Measurements from ENCODE around the gene AMOTL1.

Gene AMOTL1

GRCh38 chr11:94866936-94867795 lies 99.0 kb downstream of the AMOTL1 start:
- no peak overlapping the region for H3K9ac ChIP-seq (ENCODE audit: low read depth, low read length)
- H3K9me3 ChIP-seq (ENCODE audit: insufficient read depth, low read length, severe bottlenecking), result no peaks in the 10 kb centered on the region
- H3K4me3 ChIP-seq (ENCODE audit: low read depth in 1 of 2, low read length in 2 of 2), result no peak overlapping the region
- no peaks in the 10 kb centered on the region for H3K27me3 ChIP-seq (ENCODE audit: insufficient read depth, low read length, poor library complexity)
- ATAC-seq (ENCODE audit: insufficient read depth, low read depth) (no peak), DNase-seq (no peak)
- no peak for TF ChIP-seq EZH2 (IDR thresholded peaks at IDR 0.05; ENCODE audit: borderline replicate concordance, low read depth, low read length, severe bottlenecking)
- no peak for TF ChIP-seq CTCF (IDR thresholded peaks at IDR 0.05; ENCODE audit: borderline replicate concordance, extremely low read depth, low read length, poor library complexity, severe bottlenecking)
- H3K36me3 ChIP-seq (ENCODE audit: insufficient read depth, low read length), result no peaks in the 10 kb centered on the region
- H4K20me1 ChIP-seq (ENCODE audit: insufficient read depth, low read length), result no peaks in the 10 kb centered on the region
- no peaks in the 10 kb centered on the region for H3K4me1 ChIP-seq (ENCODE audit: insufficient read depth, low read length)
- H3K79me2 ChIP-seq (ENCODE audit: insufficient read depth, low read length), result no peaks in the 10 kb centered on the region
- no peak overlapping the region for H2AFZ ChIP-seq (ENCODE audit: low read depth, low read length)
- H3K4me2 ChIP-seq (ENCODE audit: insufficient read depth, low read length), result no peak overlapping the region
- no peak overlapping the region for H3K27ac ChIP-seq (ENCODE audit: low read length)

DNA sequence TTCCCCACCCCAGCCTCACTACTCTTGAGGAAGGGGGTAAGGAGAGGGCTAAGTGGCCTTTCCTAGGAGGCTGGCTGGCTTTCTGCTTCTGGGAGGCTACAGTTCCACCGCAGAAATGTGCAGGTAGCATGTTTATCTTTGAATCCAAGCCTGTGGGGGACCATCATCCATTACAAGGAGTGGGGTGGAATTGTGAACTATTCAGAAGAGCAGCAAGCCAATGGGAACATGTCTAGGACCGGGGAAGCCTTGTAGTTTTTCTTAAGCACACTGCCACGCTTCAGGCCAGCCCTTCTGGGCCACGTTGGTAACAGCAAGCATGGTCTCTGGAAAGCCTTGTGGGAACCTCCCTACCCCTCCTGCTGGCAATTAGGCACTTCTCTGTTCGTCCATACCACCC lies 100.3 kb downstream of the AMOTL1 start:
- TF ChIP-seq CTCF (IDR thresholded peaks at IDR 0.05; ENCODE audit: borderline replicate concordance, extremely low read depth, low read length, poor library complexity, severe bottlenecking), result no peak
- no peak for TF ChIP-seq EZH2 (IDR thresholded peaks at IDR 0.05; ENCODE audit: borderline replicate concordance, low read depth, low read length, severe bottlenecking)
- Histone ChIP-seq H3K4me1 (ENCODE audit: insufficient read depth, low read length) (no peaks in the 10 kb centered on the region), H3K9ac (ENCODE audit: low read depth, low read length) (no peak overlapping the region), H3K36me3 (ENCODE audit: insufficient read depth, low read length) (no peaks in the 10 kb centered on the region), H3K9me3 (ENCODE audit: insufficient read depth, low read length, severe bottlenecking) (no peaks in the 10 kb centered on the region), H3K79me2 (ENCODE audit: insufficient read depth, low read length) (no peaks in the 10 kb centered on the region), H3K27me3 (ENCODE audit: insufficient read depth, low read length, poor library complexity) (no peaks in the 10 kb centered on the region), H3K27ac (ENCODE audit: low read length) (no peak overlapping the region), H3K4me2 (ENCODE audit: insufficient read depth, low read length) (no peak overlapping the region), H2AFZ (ENCODE audit: low read depth, low read length) (no peak overlapping the region), H3K4me3 (ENCODE audit: low read depth in 1 of 2, low read length in 2 of 2) (no peak overlapping the region), H4K20me1 (ENCODE audit: insufficient read depth, low read length) (no peaks in the 10 kb centered on the region)
- ATAC-seq (ENCODE audit: insufficient read depth, low read depth) (no peak), DNase-seq (no peak)

- H3K79me2 ChIP-seq (ENCODE audit: insufficient read depth, low read length), result no peaks in the 10 kb centered on the region
- no peak overlapping the region for H3K4me3 ChIP-seq (ENCODE audit: low read depth in 1 of 2, low read length in 2 of 2)
- H3K9ac ChIP-seq (ENCODE audit: low read depth, low read length), result no peak overlapping the region
- no peaks in the 10 kb centered on the region for H3K4me1 ChIP-seq (ENCODE audit: insufficient read depth, low read length)
- TF ChIP-seq CTCF (IDR thresholded peaks at IDR 0.05; ENCODE audit: borderline replicate concordance, extremely low read depth, low read length, poor library complexity, severe bottlenecking), result no peak
- no peak overlapping the region for H2AFZ ChIP-seq (ENCODE audit: low read depth, low read length)
- H3K36me3 ChIP-seq (ENCODE audit: insufficient read depth, low read length), result no peaks in the 10 kb centered on the region
- no peak for ATAC-seq (ENCODE audit: insufficient read depth, low read depth)
- H3K27ac ChIP-seq (ENCODE audit: low read length), result no peak overlapping the region
- H3K27me3 ChIP-seq (ENCODE audit: insufficient read depth, low read length, poor library complexity), result no peaks in the 10 kb centered on the region
- no peak for DNase-seq
- H3K4me2 ChIP-seq (ENCODE audit: insufficient read depth, low read length), result no peak overlapping the region
- H3K9me3 ChIP-seq (ENCODE audit: insufficient read depth, low read length, severe bottlenecking), result no peaks in the 10 kb centered on the region
- H4K20me1 ChIP-seq (ENCODE audit: insufficient read depth, low read length), result no peaks in the 10 kb centered on the region
These were observed 101.0 kb downstream of the AMOTL1 start for GRCh38 chr11:94869186-94869585.
